MM.1S (cell line): ENCODE data around the gene HGS.

ENCODE experiments used
- DNase-seq: peaks from one replicate; pipeline ENCODE4 v3.0.0-alpha.2; 2015
- H2AFZ ChIP-seq: fragments of 300-600 bp; sonication (generic); 2 replicates; pipeline ENCODE4 v1.6.0; 2016; ENCODE audit warnings: antibody characterized with exemption, low read length
- H3F3A ChIP-seq: fragments of 300-600 bp; sonication (generic); 2 replicates; pipeline ENCODE4 v1.6.1; 2016; ENCODE audit warnings: mild to moderate bottlenecking, antibody characterized with exemption, low read length, moderate library complexity, mixed read lengths; ENCODE audit not compliant: insufficient read depth
- H3K27ac ChIP-seq: fragments of 300-600 bp; sonication (generic); 2 replicates; pipeline ENCODE4 v1.5.1; 2016; ENCODE audit warnings: mild to moderate bottlenecking, low read length
- H3K27me3 ChIP-seq: fragments of 300-600 bp; sonication (generic); replicated peaks from 2 replicates; pipeline ENCODE4 v1.6.0; 2016; ENCODE audit warnings: low read length; ENCODE audit not compliant: insufficient read depth
- H3K36me3 ChIP-seq: fragments of 300-600 bp; sonication (generic); replicated peaks from 2 replicates; pipeline ENCODE4 v1.6.1; 2016; ENCODE audit warnings: mild to moderate bottlenecking, low read length, mixed read lengths; ENCODE audit not compliant: insufficient read depth
- H3K4me1 ChIP-seq: fragments of 300-600 bp; sonication (generic); 2 replicates; pipeline ENCODE4 v1.6.1; 2016; ENCODE audit warnings: low read length, mixed read lengths
- H3K4me2 ChIP-seq: fragments of 300-600 bp; sonication (generic); 2 replicates; pipeline ENCODE4 v1.6.0; 2016; ENCODE audit warnings: low read depth, low read length
- H3K4me3 ChIP-seq: fragments of 300-600 bp; sonication (generic); 2 replicates; pipeline ENCODE4 v1.5.1; 2016; ENCODE audit warnings: low read length, mixed read lengths
- H3K79me2 ChIP-seq: fragments of 300-600 bp; sonication (generic); 2 replicates; pipeline ENCODE4 v1.6.1; 2016; ENCODE audit warnings: mixed run types, low read length, mixed read lengths
- H3K9ac ChIP-seq: fragments of 300-600 bp; sonication (generic); 2 replicates; pipeline ENCODE4 v1.6.1; 2016; ENCODE audit warnings: low read length, mixed read lengths
- H3K9me2 ChIP-seq: fragments of 300-600 bp; sonication (generic); replicated peaks from 2 replicates; pipeline ENCODE4 v1.6.1; 2016; ENCODE audit warnings: mild to moderate bottlenecking, low read length, mixed read lengths; ENCODE audit not compliant: insufficient read depth
- H3K9me3 ChIP-seq: fragments of 300-600 bp; sonication (generic); replicated peaks from 2 replicates; pipeline ENCODE4 v1.6.1; 2016; ENCODE audit warnings: mild to moderate bottlenecking, low read length, mixed read lengths; ENCODE audit not compliant: insufficient read depth
- H4K20me1 ChIP-seq: fragments of 300-600 bp; sonication (generic); 2 replicates; pipeline ENCODE4 v1.6.1; 2016; ENCODE audit warnings: mild to moderate bottlenecking, low read length, moderate library complexity, mixed read lengths; ENCODE audit not compliant: insufficient read depth
- CTCF ChIP-seq: fragments of 300-600 bp; sonication (generic); IDR thresholded peaks from 2 replicates; pipeline ENCODE4 v1.5.1; 2016; ENCODE audit warnings: antibody characterized with exemption, low read length, mixed read lengths
- EZH2 ChIP-seq: fragments of 300-600 bp; sonication (generic); optimal IDR thresholded peaks from 2 replicates; pipeline ENCODE3; 2017; ENCODE audit warnings: low read depth, mild to moderate bottlenecking, antibody characterized with exemption, low read length, mixed read lengths
- EZH2phosphoT487 ChIP-seq: fragments of 300-600 bp; sonication (generic); IDR thresholded peaks from 2 replicates; pipeline ENCODE4 v1.6.1; 2018; ENCODE audit warnings: antibody characterized with exemption, low read length

Gene HGS

GRCh38 chr17:81683208-81683583 lies 615 bp upstream of the HGS start:
- H2AFZ ChIP-seq: peak overlapping the region; percentile 83
- peak overlapping the region; percentile 94 for H3K4me3 ChIP-seq
- no peaks in the 10 kb centered on the region for H4K20me1 ChIP-seq
- no peaks in the 10 kb centered on the region for H3K9me2 ChIP-seq
- 0 out of 2 replicates have a peak, but pooled peaks cover 16% of the 10 kb centered on the region for H3K4me1 ChIP-seq
- H3K4me2 ChIP-seq: peak overlapping the region; percentile 96
- H3K36me3 ChIP-seq: peaks cover 7% of the 10 kb centered on the region; the same call in 1 of the 2 replicates
- no peak for TF ChIP-seq CTCF
- TF ChIP-seq EZH2phosphoT487: no peak
- TF ChIP-seq EZH2: no peak
- peaks cover 64% of the 10 kb centered on the region for H3K79me2 ChIP-seq
- DNase-seq: no peak
- no peaks in the 10 kb centered on the region for H3K9me3 ChIP-seq
- no peaks in the 10 kb centered on the region for H3F3A ChIP-seq
- H3K27me3 ChIP-seq: no peaks in the 10 kb centered on the region
- peak overlapping the region; percentile 87 for H3K9ac ChIP-seq
- H3K27ac ChIP-seq: no peak overlapping the region

- Histone ChIP-seq H3K9me3 (no peaks in the 10 kb centered on the region), H3K9me2 (no peaks in the 10 kb centered on the region), H3K36me3 (peaks cover 7% of the 10 kb centered on the region; the same call in 1 of the 2 replicates), H3K4me3 (peak overlapping the region; percentile 94), H3K79me2 (peaks cover 77% of the 10 kb centered on the region), H3K4me2 (peak overlapping the region; percentile 94), H3K4me1 (0 out of 2 replicates have a peak, but pooled peaks cover 16% of the 10 kb centered on the region), H4K20me1 (no peaks in the 10 kb centered on the region), H2AFZ (0 out of 2 replicates have a peak overlapping the region, but pooled peaks have one; percentile 5), H3K9ac (peak overlapping the region; percentile 88), H3K27me3 (no peaks in the 10 kb centered on the region), H3F3A (no peaks in the 10 kb centered on the region), H3K27ac (no peak overlapping the region; the same call in 1 of the 2 replicates)
- no peak for DNase-seq
- no peak for TF ChIP-seq CTCF
- no peak for TF ChIP-seq EZH2
- no peak for TF ChIP-seq EZH2phosphoT487
Observed at GRCh38 chr17:81684442-81684911, 666 bp downstream of the HGS start.

GRCh38 chr17:81685108-81685507 lies 1.3 kb downstream of the HGS start:
- Histone ChIP-seq H4K20me1 (no peaks in the 10 kb centered on the region), H3K79me2 (peaks cover 83% of the 10 kb centered on the region), H3K9ac (peak overlapping the region; percentile 88; the same call in 1 of the 2 replicates), H3K27ac (no peak overlapping the region), H3K4me3 (peak overlapping the region; percentile 94), H3K27me3 (no peaks in the 10 kb centered on the region), H3K4me1 (0 out of 2 replicates have a peak, but pooled peaks cover 16% of the 10 kb centered on the region), H3F3A (no peaks in the 10 kb centered on the region), H3K9me2 (no peaks in the 10 kb centered on the region), H3K9me3 (no peaks in the 10 kb centered on the region), H3K4me2 (peak overlapping the region; percentile 94), H3K36me3 (peaks cover 7% of the 10 kb centered on the region; the same call in 1 of the 2 replicates), H2AFZ (no peak overlapping the region)
- peak; percentile 21 for DNase-seq
- no peak for TF ChIP-seq EZH2phosphoT487
- no peak for TF ChIP-seq EZH2
- TF ChIP-seq CTCF: no peak
